A549 treated with Mapracorat at 1 μM for 4 hours (cell line): ENCODE data around the gene OR4A47. TPM values are rescaled to one million over a fixed set of nuclear protein-coding genes. Genes with fewer than 3 reads are reported as not detected.

Source experiments
- total RNA-seq: library from RNA; stranded (reverse); fragments of 200-300 nt; extraction: Qiagen RNA extraction; gene quantifications from 5 replicates; pipeline ENCODE4 v1.2.3, GENCODE V29; 2022

Gene OR4A47, protein sequence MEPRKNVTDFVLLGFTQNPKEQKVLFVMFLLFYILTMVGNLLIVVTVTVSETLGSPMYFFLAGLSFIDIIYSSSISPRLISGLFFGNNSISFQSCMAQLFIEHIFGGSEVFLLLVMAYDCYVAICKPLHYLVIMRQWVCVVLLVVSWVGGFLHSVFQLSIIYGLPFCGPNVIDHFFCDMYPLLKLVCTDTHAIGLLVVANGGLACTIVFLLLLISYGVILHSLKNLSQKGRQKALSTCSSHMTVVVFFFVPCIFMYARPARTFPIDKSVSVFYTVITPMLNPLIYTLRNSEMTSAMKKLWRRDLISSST
- total RNA-seq: not detected in 5 replicates

DNA sequence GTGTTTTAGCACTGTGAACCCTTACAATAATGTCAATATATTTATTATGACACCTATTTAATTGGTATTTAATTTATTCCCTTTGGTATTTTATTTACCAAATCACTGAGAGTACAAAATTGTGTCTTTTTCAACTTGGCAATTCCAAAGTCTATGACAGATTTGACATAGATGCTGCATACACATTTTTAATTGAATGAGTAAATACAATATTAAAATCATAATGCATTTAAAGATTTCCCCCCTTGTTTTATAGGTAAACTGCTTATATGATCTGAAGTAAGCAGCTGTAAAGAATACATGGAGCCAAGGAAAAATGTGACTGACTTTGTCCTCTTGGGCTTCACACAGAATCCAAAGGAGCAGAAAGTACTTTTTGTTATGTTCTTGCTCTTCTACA, at the start of gene OR4A47:
OR4A47 (plus strand) TSS at position 301 of the 400 bp plus-strand sequence; CDS start at position 301, 0 bp downstream.

Other genes with a start within 250 kb of the OR4A47 start
- gene OR4X2, start 243.7 kb upstream of the OR4A47 start, total RNA-seq: not detected in 5 replicates
- gene OR4X1, start 224.9 kb upstream of the OR4A47 start, total RNA-seq: not detected in 5 replicates
- gene OR4S1, start 182.6 kb upstream of the OR4A47 start, total RNA-seq: not detected in 5 replicates
- not detected in 5 replicates for gene OR4C3, start 163.9 kb upstream of the OR4A47 start, total RNA-seq
- not detected in 5 replicates for gene OR4C5, start 122.3 kb upstream of the OR4A47 start, total RNA-seq